ENCODE results near the gene MRC2.

DNA sequence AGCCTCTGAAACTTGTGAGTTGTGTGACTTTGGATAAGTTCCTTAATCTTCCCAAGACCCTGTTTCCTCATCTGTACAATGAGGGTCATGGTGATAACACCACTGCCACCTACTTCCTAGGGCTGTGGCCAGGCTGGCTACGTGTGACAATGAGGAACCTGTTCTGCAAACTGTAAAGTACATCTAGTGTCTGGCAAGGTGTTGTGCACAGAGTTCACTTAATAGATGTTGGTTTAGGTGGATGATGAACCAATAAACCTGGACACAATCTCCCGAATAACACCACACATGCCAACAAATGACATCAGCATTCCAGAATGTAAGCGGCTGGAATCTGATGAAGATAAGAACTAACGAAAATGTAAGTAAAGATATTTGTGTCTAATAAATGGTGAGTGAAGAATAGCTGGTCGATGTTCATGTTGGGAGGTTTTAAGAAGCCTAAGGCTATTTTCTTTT lies 98.3 kb downstream of the MRC2 start:
- TF ChIP-seq, protein P1, sequence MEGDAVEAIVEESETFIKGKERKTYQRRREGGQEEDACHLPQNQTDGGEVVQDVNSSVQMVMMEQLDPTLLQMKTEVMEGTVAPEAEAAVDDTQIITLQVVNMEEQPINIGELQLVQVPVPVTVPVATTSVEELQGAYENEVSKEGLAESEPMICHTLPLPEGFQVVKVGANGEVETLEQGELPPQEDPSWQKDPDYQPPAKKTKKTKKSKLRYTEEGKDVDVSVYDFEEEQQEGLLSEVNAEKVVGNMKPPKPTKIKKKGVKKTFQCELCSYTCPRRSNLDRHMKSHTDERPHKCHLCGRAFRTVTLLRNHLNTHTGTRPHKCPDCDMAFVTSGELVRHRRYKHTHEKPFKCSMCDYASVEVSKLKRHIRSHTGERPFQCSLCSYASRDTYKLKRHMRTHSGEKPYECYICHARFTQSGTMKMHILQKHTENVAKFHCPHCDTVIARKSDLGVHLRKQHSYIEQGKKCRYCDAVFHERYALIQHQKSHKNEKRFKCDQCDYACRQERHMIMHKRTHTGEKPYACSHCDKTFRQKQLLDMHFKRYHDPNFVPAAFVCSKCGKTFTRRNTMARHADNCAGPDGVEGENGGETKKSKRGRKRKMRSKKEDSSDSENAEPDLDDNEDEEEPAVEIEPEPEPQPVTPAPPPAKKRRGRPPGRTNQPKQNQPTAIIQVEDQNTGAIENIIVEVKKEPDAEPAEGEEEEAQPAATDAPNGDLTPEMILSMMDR (IDR thresholded peaks at IDR 0.05) = no peak
- no peak for TF ChIP-seq POLR2A (IDR thresholded peaks at IDR 0.05)
